Measurements from ENCODE around the gene TBC1D12. TPM values are rescaled to one million over a fixed set of nuclear protein-coding genes. Genes with fewer than 3 reads are reported as not detected.

The TBC1D12 gene
- total and polyA plus RNA-seq, 2 donors = 3.7 to 8.9 TPM

- no peak for DNase-seq (ENCODE audit: low read depth in 6 of 9, low spot score in 9 of 9)
- H3K9me3 ChIP-seq (ENCODE audit: control insufficient read depth in 2 of 2, insufficient read depth in 1 of 2, low read length in 1 of 2) = no peaks in the 10 kb centered on the region
- no peak overlapping the region for H3K4me3 ChIP-seq (ENCODE audit: low read length in 2 of 2)
- H3K36me3 ChIP-seq (ENCODE audit: control insufficient read depth in 2 of 2, insufficient read depth in 2 of 2, low read length in 1 of 2) = no peaks in the 10 kb centered on the region
- H3K27ac ChIP-seq (ENCODE audit: low read depth in 1 of 2, low read length in 1 of 2) = no peak overlapping the region
- WGBS = 96% methylated on average over 3 of the region's 3 CpGs
- H3K4me1 ChIP-seq (ENCODE audit: control insufficient read depth in 2 of 2, insufficient read depth in 2 of 2, low read length in 2 of 2) = no peaks in the 10 kb centered on the region
- H3K27me3 ChIP-seq (ENCODE audit: control insufficient read depth in 2 of 2, insufficient read depth in 1 of 2, low read length in 1 of 2) = no peaks in the 10 kb centered on the region
Measured at GRCh38 chr10:94489976-94490788, 87.8 kb downstream of the TBC1D12 start.

- H3K4me1 ChIP-seq (ENCODE audit: control insufficient read depth in 2 of 2, insufficient read depth in 2 of 2, low read length in 2 of 2) = no peaks in the 10 kb centered on the region
- H3K4me3 ChIP-seq (ENCODE audit: low read length in 2 of 2) = no peak overlapping the region
- H3K9me3 ChIP-seq (ENCODE audit: control insufficient read depth in 2 of 2, insufficient read depth in 1 of 2, low read length in 1 of 2) = no peaks in the 10 kb centered on the region
- DNase-seq (ENCODE audit: low read depth in 6 of 9, low spot score in 9 of 9) = no peak
- no peaks in the 10 kb centered on the region for H3K36me3 ChIP-seq (ENCODE audit: control insufficient read depth in 2 of 2, insufficient read depth in 2 of 2, low read length in 1 of 2)
- H3K27me3 ChIP-seq (ENCODE audit: control insufficient read depth in 2 of 2, insufficient read depth in 1 of 2, low read length in 1 of 2) = no peaks in the 10 kb centered on the region
- no peak overlapping the region for H3K27ac ChIP-seq (ENCODE audit: low read depth in 1 of 2, low read length in 1 of 2)
Measured at GRCh38 chr10:94490789-94491039, 88.4 kb downstream of the TBC1D12 start.

- H3K9me3 ChIP-seq (ENCODE audit: control insufficient read depth in 2 of 2, insufficient read depth in 1 of 2, low read length in 1 of 2) = no peaks in the 10 kb centered on the region
- no peak overlapping the region for H3K4me3 ChIP-seq (ENCODE audit: low read length in 2 of 2)
- no peaks in the 10 kb centered on the region for H3K27me3 ChIP-seq (ENCODE audit: control insufficient read depth in 2 of 2, insufficient read depth in 1 of 2, low read length in 1 of 2)
- WGBS = 84% methylated on average over 2 of the region's 2 CpGs
- DNase-seq (ENCODE audit: low read depth in 6 of 9, low spot score in 9 of 9) = no peak
- no peaks in the 10 kb centered on the region for H3K36me3 ChIP-seq (ENCODE audit: control insufficient read depth in 2 of 2, insufficient read depth in 2 of 2, low read length in 1 of 2)
- H3K4me1 ChIP-seq (ENCODE audit: control insufficient read depth in 2 of 2, insufficient read depth in 2 of 2, low read length in 2 of 2) = no peaks in the 10 kb centered on the region
- H3K27ac ChIP-seq (ENCODE audit: low read depth in 1 of 2, low read length in 1 of 2) = no peak overlapping the region
Measured at GRCh38 chr10:94493463-94493862, 91.1 kb downstream of the TBC1D12 start.

GRCh38 chr10:94496010-94496409 is 93.7 kb downstream of the TBC1D12 start:
- H3K27me3 ChIP-seq (ENCODE audit: control insufficient read depth in 2 of 2, insufficient read depth in 1 of 2, low read length in 1 of 2) = no peaks in the 10 kb centered on the region
- H3K9me3 ChIP-seq (ENCODE audit: control insufficient read depth in 2 of 2, insufficient read depth in 1 of 2, low read length in 1 of 2) = no peaks in the 10 kb centered on the region
- H3K4me1 ChIP-seq (ENCODE audit: control insufficient read depth in 2 of 2, insufficient read depth in 2 of 2, low read length in 2 of 2) = no peaks in the 10 kb centered on the region
- no peak overlapping the region for H3K4me3 ChIP-seq (ENCODE audit: low read length in 2 of 2)
- H3K36me3 ChIP-seq (ENCODE audit: control insufficient read depth in 2 of 2, insufficient read depth in 2 of 2, low read length in 1 of 2) = no peaks in the 10 kb centered on the region
- WGBS = 85% methylated on average over 4 of the region's 4 CpGs
- H3K27ac ChIP-seq (ENCODE audit: low read depth in 1 of 2, low read length in 1 of 2) = no peak overlapping the region
- DNase-seq (ENCODE audit: low read depth in 6 of 9, low spot score in 9 of 9) = no peak

GRCh38 chr10:94496646-94497045 is 94.3 kb downstream of the TBC1D12 start:
- no peaks in the 10 kb centered on the region for H3K9me3 ChIP-seq (ENCODE audit: control insufficient read depth in 2 of 2, insufficient read depth in 1 of 2, low read length in 1 of 2)
- DNase-seq (ENCODE audit: low read depth in 6 of 9, low spot score in 9 of 9) = no peak
- H3K27ac ChIP-seq (ENCODE audit: low read depth in 1 of 2, low read length in 1 of 2) = no peak overlapping the region
- no peaks in the 10 kb centered on the region for H3K4me1 ChIP-seq (ENCODE audit: control insufficient read depth in 2 of 2, insufficient read depth in 2 of 2, low read length in 2 of 2)
- 81% methylated on average over 3 of the region's 3 CpGs for WGBS
- no peaks in the 10 kb centered on the region for H3K36me3 ChIP-seq (ENCODE audit: control insufficient read depth in 2 of 2, insufficient read depth in 2 of 2, low read length in 1 of 2)
- no peak overlapping the region for H3K4me3 ChIP-seq (ENCODE audit: low read length in 2 of 2)
- no peaks in the 10 kb centered on the region for H3K27me3 ChIP-seq (ENCODE audit: control insufficient read depth in 2 of 2, insufficient read depth in 1 of 2, low read length in 1 of 2)

- Histone ChIP-seq H3K36me3 (ENCODE audit: control insufficient read depth in 2 of 2, insufficient read depth in 2 of 2, low read length in 1 of 2) (no peaks in the 10 kb centered on the region), H3K9me3 (ENCODE audit: control insufficient read depth in 2 of 2, insufficient read depth in 1 of 2, low read length in 1 of 2) (no peaks in the 10 kb centered on the region), H3K4me1 (ENCODE audit: control insufficient read depth in 2 of 2, insufficient read depth in 2 of 2, low read length in 2 of 2) (no peaks in the 10 kb centered on the region), H3K27ac (ENCODE audit: low read depth in 1 of 2, low read length in 1 of 2) (no peak overlapping the region), H3K4me3 (ENCODE audit: low read length in 2 of 2) (no peak overlapping the region), H3K27me3 (ENCODE audit: control insufficient read depth in 2 of 2, insufficient read depth in 1 of 2, low read length in 1 of 2) (no peaks in the 10 kb centered on the region)
- DNase-seq (ENCODE audit: low read depth in 6 of 9, low spot score in 9 of 9) = no peak
- WGBS = 93% methylated on average over 5 of the region's 5 CpGs
Measured at GRCh38 chr10:94500063-94500462, 97.7 kb downstream of the TBC1D12 start.

GRCh38 chr10:94521276-94522250 is 119.2 kb downstream of the TBC1D12 start:
- Histone ChIP-seq H3K4me3 (ENCODE audit: low read length in 2 of 2) (no peak overlapping the region), H3K27me3 (ENCODE audit: control insufficient read depth in 2 of 2, insufficient read depth in 1 of 2, low read length in 1 of 2) (no peaks in the 10 kb centered on the region), H3K9me3 (ENCODE audit: control insufficient read depth in 2 of 2, insufficient read depth in 1 of 2, low read length in 1 of 2) (no peaks in the 10 kb centered on the region), H3K36me3 (ENCODE audit: control insufficient read depth in 2 of 2, insufficient read depth in 2 of 2, low read length in 1 of 2) (no peaks in the 10 kb centered on the region), H3K27ac (ENCODE audit: low read depth in 1 of 2, low read length in 1 of 2) (no peak overlapping the region), H3K4me1 (ENCODE audit: control insufficient read depth in 2 of 2, insufficient read depth in 2 of 2, low read length in 2 of 2) (no peaks in the 10 kb centered on the region)
- WGBS = 96% methylated on average over 5 of the region's 5 CpGs
- no peak for DNase-seq (ENCODE audit: low read depth in 6 of 9, low spot score in 9 of 9)

- no peak for DNase-seq (ENCODE audit: low read depth in 6 of 9, low spot score in 9 of 9)
- Histone ChIP-seq H3K27me3 (ENCODE audit: control insufficient read depth in 2 of 2, insufficient read depth in 1 of 2, low read length in 1 of 2) (no peaks in the 10 kb centered on the region), H3K36me3 (ENCODE audit: control insufficient read depth in 2 of 2, insufficient read depth in 2 of 2, low read length in 1 of 2) (no peaks in the 10 kb centered on the region), H3K9me3 (ENCODE audit: control insufficient read depth in 2 of 2, insufficient read depth in 1 of 2, low read length in 1 of 2) (no peaks in the 10 kb centered on the region), H3K4me1 (ENCODE audit: control insufficient read depth in 2 of 2, insufficient read depth in 2 of 2, low read length in 2 of 2) (no peaks in the 10 kb centered on the region), H3K27ac (ENCODE audit: low read depth in 1 of 2, low read length in 1 of 2) (no peak overlapping the region), H3K4me3 (ENCODE audit: low read length in 2 of 2) (no peak overlapping the region)
- 88% methylated on average over 7 of the region's 7 CpGs for WGBS
Measured at GRCh38 chr10:94524146-94524545, 121.8 kb downstream of the TBC1D12 start.

GRCh38 chr10:94524711-94525110 is 122.4 kb downstream of the TBC1D12 start:
- no peak overlapping the region for H3K27ac ChIP-seq (ENCODE audit: low read depth in 1 of 2, low read length in 1 of 2)

More at GRCh38 chr10:94524711-94525110, 122.4 kb downstream of the TBC1D12 start:
- Histone ChIP-seq H3K4me1 (ENCODE audit: control insufficient read depth in 2 of 2, insufficient read depth in 2 of 2, low read length in 2 of 2) (no peaks in the 10 kb centered on the region), H3K4me3 (ENCODE audit: low read length in 2 of 2) (no peak overlapping the region), H3K27me3 (ENCODE audit: control insufficient read depth in 2 of 2, insufficient read depth in 1 of 2, low read length in 1 of 2) (no peaks in the 10 kb centered on the region), H3K36me3 (ENCODE audit: control insufficient read depth in 2 of 2, insufficient read depth in 2 of 2, low read length in 1 of 2) (no peaks in the 10 kb centered on the region), H3K9me3 (ENCODE audit: control insufficient read depth in 2 of 2, insufficient read depth in 1 of 2, low read length in 1 of 2) (no peaks in the 10 kb centered on the region)
- no peak for DNase-seq (ENCODE audit: low read depth in 6 of 9, low spot score in 9 of 9)
- 98% methylated on average over 5 of the region's 5 CpGs for WGBS
